ENCODE measurements around the gene SQSTM1. TPM values are rescaled to one million over a fixed set of nuclear protein-coding genes. Genes with fewer than 3 reads are reported as not detected.

Gene SQSTM1
- total RNA-seq, 2 experiments from 2014 or later, result 105 to 123 TPM

DNA sequence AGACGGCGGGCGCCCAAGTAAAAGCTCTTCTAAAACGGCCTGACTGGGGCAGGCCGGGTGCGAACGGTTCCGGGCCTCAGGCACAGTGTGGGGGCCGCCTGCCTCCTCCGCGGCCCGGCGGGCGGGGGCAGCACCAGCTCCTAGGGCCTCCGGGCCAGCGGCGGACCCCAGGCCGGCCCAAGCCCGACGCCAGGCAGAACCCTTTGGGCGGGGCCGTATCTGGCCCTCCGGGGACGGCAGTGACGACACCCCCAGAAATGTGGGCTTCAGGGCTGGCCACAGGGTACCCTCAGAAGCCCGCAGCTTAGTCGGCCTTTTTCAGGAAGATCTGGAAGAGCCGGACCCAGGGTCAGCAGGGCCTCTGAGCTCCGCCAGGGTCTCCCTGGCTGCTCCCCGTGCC lies 23.0 kb upstream of the SQSTM1 start:
- intact Hi-C loops (cut with micrococcal nuclease), result no loop called here
- DNase-seq (no peak), ATAC-seq (no peak)
- H3K27ac Mint-ChIP-seq, result no peak overlapping the region
- H3K4me1 Mint-ChIP-seq (ENCODE audit: low read depth), result peaks cover 31% of the 10 kb centered on the region
- POLR2A ChIA-PET, result interaction anchor here (0.5 to 1.4 kb wide), 2 partner anchors 24 to 119 kb away, joined by 3 to 4 read pairs; no protein-coding TSS in a partner anchor
- no peaks in the 10 kb centered on the region for H3K9me3 Mint-ChIP-seq
- no peak overlapping the region for H3K4me3 Mint-ChIP-seq
- H3K27me3 Mint-ChIP-seq, result no peaks in the 10 kb centered on the region
- TF ChIP-seq, protein P1, sequence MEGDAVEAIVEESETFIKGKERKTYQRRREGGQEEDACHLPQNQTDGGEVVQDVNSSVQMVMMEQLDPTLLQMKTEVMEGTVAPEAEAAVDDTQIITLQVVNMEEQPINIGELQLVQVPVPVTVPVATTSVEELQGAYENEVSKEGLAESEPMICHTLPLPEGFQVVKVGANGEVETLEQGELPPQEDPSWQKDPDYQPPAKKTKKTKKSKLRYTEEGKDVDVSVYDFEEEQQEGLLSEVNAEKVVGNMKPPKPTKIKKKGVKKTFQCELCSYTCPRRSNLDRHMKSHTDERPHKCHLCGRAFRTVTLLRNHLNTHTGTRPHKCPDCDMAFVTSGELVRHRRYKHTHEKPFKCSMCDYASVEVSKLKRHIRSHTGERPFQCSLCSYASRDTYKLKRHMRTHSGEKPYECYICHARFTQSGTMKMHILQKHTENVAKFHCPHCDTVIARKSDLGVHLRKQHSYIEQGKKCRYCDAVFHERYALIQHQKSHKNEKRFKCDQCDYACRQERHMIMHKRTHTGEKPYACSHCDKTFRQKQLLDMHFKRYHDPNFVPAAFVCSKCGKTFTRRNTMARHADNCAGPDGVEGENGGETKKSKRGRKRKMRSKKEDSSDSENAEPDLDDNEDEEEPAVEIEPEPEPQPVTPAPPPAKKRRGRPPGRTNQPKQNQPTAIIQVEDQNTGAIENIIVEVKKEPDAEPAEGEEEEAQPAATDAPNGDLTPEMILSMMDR (IDR thresholded peaks at IDR 0.05), result no peak
- peaks cover 8% of the 10 kb centered on the region for H3K36me3 Mint-ChIP-seq (ENCODE audit: low read depth)
- CTCF ChIA-PET, result interaction anchor here (1.2 to 2.9 kb wide), 2 partner anchors 18 to 35 kb away, joined by 3 to 21 read pairs; no protein-coding TSS in a partner anchor

DNA sequence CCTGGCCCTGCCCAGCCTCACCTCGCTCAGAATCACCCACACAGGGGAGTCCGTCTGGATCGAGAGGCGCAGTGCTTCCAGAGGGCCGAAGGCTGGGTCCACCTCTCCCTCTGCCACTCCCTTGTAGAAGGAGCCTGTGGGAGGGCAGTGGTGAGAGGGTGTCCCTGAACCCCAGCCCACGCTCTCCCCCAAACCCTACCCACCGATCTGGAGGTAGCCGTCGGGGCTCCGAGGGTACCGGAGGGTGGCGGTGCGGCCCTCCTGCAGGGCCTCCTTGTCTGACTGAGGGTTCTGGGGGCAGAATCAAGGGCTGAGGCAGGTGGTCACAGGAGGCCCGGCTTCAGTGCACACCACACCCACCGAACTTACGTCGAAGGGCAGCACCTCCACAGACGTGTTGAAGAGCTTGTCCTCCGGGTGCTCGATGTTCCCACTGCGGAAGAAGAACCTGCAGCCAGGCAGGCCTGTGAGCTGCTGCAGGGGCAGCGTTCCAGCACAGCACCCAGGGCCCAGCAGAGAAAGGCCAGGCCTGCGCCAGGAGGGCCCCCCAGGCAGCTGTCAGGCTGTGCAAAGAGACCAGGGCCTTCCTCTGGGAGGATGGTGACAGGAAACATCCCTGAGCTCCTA lies 22.4 kb upstream of the SQSTM1 start:
- CTCF ChIA-PET, result interaction anchor here (0.9 to 2.9 kb wide), 3 partner anchors 17 to 293 kb away, joined by 3 to 21 read pairs (median 3); no protein-coding TSS in a partner anchor
- POLR2A ChIA-PET, result interaction anchor here (0.7 to 1.3 kb wide), 2 partner anchors 34 to 65 kb away, joined by 3 read pairs; partner anchors contain the start of gene MAML1
- Mint-ChIP-seq H3K4me1 (ENCODE audit: low read depth) (peaks cover 34% of the 10 kb centered on the region), H3K27ac (no peak overlapping the region), H3K9me3 (no peaks in the 10 kb centered on the region), H3K27me3 (no peaks in the 10 kb centered on the region), H3K36me3 (ENCODE audit: low read depth) (peaks cover 8% of the 10 kb centered on the region), H3K4me3 (no peak overlapping the region)
- TF ChIP-seq, protein P1 (IDR thresholded peaks at IDR 0.05), result no peak
- DNase-seq, result no peak
- intact Hi-C loops (cut with micrococcal nuclease), result no loop called here
- no peak for ATAC-seq

DNA sequence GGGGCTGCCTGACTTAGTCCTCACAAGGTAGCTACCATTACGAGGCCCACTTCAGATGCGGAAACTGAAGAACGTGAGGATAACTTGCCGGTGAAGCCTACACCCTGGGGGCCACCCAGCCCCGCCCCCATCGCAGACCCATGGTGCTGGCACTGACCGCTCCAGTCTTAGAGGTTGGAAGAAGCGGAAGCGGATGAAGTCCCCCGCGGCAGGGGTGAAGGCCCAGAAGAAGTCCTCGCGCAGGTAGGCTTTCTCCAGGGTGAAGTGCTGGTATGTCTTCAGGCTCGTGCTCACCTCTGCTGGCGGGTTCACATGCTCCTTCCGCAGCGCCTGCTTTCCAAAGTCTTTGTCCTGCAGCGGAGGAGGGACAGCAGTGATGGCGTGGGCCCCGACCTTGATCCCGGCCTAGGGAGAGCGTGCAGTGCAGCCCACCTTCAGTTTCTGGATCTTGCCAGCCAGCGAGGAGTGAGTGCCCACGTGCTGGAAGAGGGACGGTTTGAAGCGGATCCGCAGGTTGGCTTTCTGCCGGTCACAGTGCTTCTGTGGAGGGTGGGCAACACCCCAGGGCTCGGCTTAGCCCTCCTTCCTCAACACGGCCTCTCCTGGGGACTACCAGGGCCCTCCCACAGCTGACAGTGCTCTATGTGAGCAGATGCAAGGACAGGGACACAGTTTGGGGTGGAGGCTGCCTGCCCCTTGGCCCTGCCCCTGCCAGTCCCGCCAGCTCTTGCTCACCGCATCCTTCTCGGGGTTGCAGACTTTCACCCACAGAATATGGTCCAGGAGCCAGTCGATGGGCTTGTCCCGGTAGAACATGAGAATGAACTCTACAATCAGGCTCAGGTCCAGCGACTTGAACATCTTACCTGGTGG lies 21.7 kb upstream of the SQSTM1 start:
- H3K4me1 Mint-ChIP-seq (ENCODE audit: low read depth), result peaks cover 33% of the 10 kb centered on the region
- TF ChIP-seq, protein P1 (IDR thresholded peaks at IDR 0.05), result no peak
- ATAC-seq, result no peak
- no peak overlapping the region for H3K4me3 Mint-ChIP-seq
- H3K9me3 Mint-ChIP-seq, result no peaks in the 10 kb centered on the region
- H3K27me3 Mint-ChIP-seq, result no peaks in the 10 kb centered on the region
- H3K27ac Mint-ChIP-seq, result no peak overlapping the region
- ChIA-PET POLR2A (interaction anchor here (0.7 to 1.3 kb wide), 2 partner anchors 33 to 66 kb away, joined by 3 read pairs; partner anchors contain the start of gene MAML1), CTCF (interaction anchor here (0.8 to 0.9 kb wide), 2 partner anchors 36 to 292 kb away, joined by 3 read pairs; no protein-coding TSS in a partner anchor)
- intact Hi-C loops (cut with micrococcal nuclease), result no loop called here
- peaks cover 8% of the 10 kb centered on the region for H3K36me3 Mint-ChIP-seq (ENCODE audit: low read depth)
- DNase-seq, result no peak

DNA sequence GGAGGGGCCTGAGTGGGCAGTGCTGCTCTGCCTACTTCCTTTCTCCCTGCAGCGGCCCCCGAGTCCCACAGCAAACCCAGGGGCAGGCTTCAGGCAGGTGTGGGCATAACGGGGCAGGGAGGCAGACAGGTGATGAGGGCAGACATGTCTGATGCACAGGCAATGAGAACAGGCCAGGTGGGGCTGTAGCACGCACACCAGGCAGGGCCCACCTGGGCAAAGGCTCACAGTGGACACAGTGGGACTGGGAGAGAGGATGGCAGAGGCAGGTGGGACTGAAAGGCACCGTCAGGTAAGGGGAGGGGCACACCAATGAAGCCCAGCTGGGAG lies 21.1 kb upstream of the SQSTM1 start:
- H3K36me3 Mint-ChIP-seq (ENCODE audit: low read depth), result peaks cover 8% of the 10 kb centered on the region
- no peak overlapping the region for H3K4me3 Mint-ChIP-seq
- DNase-seq (no peak), ATAC-seq (no peak)
- TF ChIP-seq, protein P1 (IDR thresholded peaks at IDR 0.05), result no peak
- peaks cover 33% of the 10 kb centered on the region for H3K4me1 Mint-ChIP-seq (ENCODE audit: low read depth)
- no peaks in the 10 kb centered on the region for H3K27me3 Mint-ChIP-seq
- H3K27ac Mint-ChIP-seq, result no peak overlapping the region
- intact Hi-C loops (cut with micrococcal nuclease), result no loop called here
- POLR2A ChIA-PET, result interaction anchor here (1.3 kb wide), 1 partner anchor 66 kb away, joined by 3 read pairs; the partner anchor contains the start of gene MAML1
- CTCF ChIA-PET, result no interaction called here
- no peaks in the 10 kb centered on the region for H3K9me3 Mint-ChIP-seq

Data from activated CD8-positive, alpha-beta T cell treated with anti-CD3 and anti-CD28 coated beads for 36 hours (primary cell).